Measurements from ENCODE around the gene MCCC2.
"Not testable (repeated sequence)": the region's sequence is repeated elsewhere in the genome, so short reads cannot be mapped to it uniquely, and the experiment has no call there.

MCCC2 gene

GRCh38 chr5:71663191-71663969 is 76.2 kb downstream of the MCCC2 start:
- no peak for DNase-seq

DNA sequence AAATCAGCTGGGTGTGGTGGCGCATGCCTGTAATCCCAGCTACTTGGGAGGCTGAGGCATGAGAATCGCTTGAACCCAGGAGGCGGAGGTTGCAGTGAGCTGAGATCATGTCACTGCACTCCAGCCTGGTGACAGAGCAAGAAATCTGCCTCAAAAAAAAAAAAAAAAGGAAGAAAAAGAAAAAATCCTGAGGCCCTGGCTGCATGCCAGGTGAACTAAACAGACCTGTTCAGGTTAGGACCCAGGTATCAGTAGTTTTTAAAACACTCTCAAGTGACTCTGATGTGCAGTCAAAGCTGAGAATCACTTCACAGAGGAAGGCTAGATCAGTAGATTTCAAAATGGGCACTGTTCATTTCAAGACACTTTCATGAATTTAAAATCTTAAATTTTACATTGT is 77.5 kb downstream of the MCCC2 start:
- DNase-seq, result not testable (repeated sequence)

- DNase-seq, result no peak
These were observed 79.2 kb downstream of the MCCC2 start for GRCh38 chr5:71666321-71666720.

GRCh38 chr5:71677977-71678376 is 90.8 kb downstream of the MCCC2 start:
- no peak for DNase-seq

DNA sequence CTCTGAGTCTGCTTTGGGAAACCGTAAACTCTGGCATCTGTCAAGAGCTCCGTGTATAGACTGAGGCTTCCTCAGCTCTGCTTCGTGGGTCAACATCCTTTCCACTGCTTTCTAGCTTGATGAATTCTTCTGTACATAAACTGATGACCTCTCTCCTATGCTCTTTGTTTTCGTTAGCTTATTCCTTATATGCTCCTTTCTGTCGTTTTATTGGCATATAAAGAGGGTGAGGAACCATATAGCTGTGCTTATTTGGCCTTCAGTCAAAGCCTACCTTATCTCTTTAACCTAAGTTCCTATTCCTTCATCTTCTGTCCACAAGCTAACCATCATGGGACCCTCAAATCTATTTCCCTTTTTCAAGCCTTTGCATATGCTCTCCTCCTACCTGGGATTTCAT is 92.6 kb downstream of the MCCC2 start:
- DNase-seq, result no peak

DNA sequence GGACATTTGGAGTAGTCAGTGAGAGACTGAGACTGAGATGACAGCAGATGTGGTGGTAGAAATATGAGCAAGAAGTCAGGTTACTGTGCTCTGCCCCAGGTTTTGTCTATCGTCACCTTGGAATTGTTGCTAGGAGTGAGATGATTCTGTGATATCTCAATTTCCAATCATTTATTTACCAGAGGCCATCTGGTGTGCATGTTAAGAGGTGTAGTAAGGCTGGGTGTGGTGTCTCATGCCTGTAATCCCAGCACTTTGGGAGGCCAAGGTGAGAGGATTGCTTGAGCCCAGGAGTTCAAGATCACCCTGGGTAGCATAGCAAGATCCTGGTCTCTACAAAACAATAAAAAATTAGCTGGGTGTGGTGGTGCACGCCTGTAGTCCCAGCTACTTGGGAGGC is 93.4 kb downstream of the MCCC2 start:
- DNase-seq, result no peak

GRCh38 chr5:71681296-71681695 is 94.2 kb downstream of the MCCC2 start:
- DNase-seq, result no peak

DNA sequence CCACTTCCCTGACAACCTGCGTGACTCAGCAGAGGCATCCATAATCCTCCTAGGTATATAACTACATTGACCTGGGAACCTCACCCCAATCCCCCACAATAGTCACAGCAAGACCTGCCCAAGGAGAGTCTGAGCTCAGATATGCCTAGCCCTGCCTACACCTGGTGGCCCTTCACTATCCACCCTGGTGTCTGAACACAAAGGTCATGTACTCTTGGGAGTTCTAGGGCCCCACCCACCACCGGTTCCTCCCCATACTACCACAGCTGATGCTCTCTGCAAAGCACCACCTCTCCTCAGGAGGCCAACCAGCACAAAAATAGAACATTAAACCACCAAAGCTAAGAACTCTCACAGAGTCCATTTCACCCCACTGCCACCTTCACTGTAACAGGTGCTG is 97.2 kb downstream of the MCCC2 start:
- no peak for DNase-seq

DNA sequence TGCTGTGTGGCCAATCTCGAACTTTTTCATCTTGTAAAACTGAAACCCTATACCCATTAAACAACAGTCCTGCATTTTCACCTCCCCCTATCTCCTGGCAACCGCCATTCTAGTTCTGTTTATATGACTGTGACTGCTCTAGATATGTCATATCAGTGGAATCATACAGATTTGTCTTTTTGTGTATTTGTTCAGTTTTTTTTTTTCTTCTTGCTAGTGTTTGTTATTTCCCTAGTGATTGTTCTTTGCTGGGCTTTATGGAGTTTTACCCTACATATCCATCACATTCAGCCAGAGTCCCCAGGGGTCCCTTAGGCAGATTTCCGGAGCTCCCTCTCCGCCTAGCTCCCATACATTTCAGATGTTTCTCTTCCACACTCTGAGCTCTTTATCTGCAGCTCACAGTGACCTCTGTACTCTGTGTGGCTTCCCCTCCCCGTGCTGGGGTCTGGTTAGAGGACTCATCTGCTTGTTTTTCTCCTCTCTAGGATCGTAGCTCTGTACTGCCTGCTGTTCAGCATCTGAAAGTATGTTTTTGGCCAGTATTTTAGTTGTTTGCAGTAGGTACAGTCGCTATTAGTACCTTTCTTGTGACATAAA is 106.8 kb downstream of the MCCC2 start:
- no peak for DNase-seq

- no peak for DNase-seq
These were observed 107.9 kb downstream of the MCCC2 start for GRCh38 chr5:71695071-71695470.

GRCh38 chr5:71695595-71695994 is 108.5 kb downstream of the MCCC2 start:
- no peak for DNase-seq

DNA sequence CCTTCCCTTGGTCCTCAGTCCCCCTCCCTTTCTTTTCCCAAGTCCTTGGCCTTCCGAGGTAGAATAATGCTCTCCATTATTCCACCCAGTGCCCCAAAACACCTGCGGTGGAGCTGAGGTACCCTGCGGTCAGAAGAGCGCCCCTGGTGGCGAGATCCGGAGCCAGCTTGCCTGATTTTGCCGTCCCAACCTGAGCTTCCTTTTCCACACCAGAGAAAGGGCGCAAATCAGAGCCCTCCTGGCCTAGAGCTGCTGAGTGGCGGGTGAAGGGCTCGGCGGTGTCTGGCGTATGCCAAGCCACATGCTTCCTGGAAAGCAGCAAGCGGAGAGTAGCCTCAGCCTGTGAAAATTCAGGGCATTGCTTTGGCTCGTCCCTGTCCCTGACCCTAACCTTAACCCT is 110.8 kb downstream of the MCCC2 start:
- no peak for DNase-seq

DNA sequence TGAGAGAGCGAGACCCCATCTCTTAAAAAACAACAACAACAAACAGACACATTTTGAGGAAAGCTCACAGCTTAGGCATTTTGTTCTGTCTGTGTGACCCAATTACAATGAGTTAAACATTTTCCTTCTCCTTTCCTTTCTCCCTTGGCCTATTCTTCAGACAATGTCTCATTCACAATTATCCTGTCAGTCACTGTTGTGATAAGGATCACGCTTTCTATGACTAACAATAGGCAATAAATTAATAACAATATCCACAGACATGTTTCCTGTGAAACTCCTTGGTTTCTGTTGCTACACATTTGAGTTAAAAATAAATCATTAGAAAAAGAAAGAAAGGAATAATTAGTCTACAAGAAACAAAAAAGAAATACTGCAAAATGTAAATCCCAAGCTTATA is 112.1 kb downstream of the MCCC2 start:
- DNase-seq, result no peak

DNA sequence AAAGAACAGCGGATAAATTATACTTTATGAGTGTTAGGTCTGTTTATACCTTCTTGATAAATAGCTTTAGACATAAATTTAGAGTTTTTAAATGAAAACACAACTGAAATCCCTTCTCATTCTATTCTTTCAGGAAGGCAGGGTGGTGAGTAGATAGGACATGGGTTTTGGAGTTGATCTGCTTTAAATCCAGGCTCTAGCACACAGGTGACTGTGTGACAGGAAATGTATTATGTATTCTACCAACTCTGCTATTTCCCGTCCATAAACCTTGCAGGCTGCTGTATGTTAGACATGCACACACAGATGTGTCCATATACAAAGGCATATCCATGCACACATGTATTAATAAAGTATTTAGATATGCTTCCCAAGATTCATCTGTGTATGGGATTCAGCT is 112.6 kb downstream of the MCCC2 start:
- DNase-seq, result no peak

- DNase-seq, result no peak
These were observed 113.7 kb downstream of the MCCC2 start for GRCh38 chr5:71700803-71701202.

DNA sequence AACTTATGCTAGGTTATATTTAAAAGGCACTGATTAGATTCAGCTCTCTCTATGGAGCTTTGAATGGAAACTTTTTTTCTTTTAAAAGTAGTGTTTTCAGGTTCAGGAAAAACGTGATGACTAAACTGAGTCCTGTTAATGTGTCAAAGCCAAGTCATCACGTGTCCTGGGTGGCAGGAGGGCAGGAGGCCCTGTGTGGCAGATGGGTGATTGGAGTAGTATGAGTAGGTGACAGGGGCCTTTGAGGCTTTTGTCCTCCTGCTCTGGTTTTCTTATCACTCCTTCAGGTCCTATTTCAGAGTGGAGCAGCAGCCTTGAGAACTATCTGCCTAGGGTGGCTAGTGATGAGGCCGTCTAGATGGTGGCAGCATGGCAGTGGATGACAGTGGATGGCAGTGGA is 114.3 kb downstream of the MCCC2 start:
- DNase-seq, result no peak

GRCh38 chr5:71703941-71704340 is 116.8 kb downstream of the MCCC2 start:
- DNase-seq, result no peak

GRCh38 chr5:71705421-71705820 is 118.3 kb downstream of the MCCC2 start:
- no peak for DNase-seq

- no peak for DNase-seq
These were observed 119.8 kb downstream of the MCCC2 start for GRCh38 chr5:71706906-71707305.
